Upper lobe of left lung (tissue), 4 donors: ENCODE results near the gene UBE2L3.

Experiments
- CTCF ChIP-seq, 6 experiments: fragments of 450-650 bp in 4 of 6; fragments of 200-600 bp in 2 of 6; sonication (generic) in 2 of 6; IDR thresholded peaks; one replicate each; pipeline ENCODE4 v1.5.1; 2016 to 2019; ENCODE audit warnings: antibody characterized with exemption in 6 of 6
- POLR2A ChIP-seq, 4 donors: fragments of 450-650 bp; IDR thresholded peaks; one replicate each; pipeline ENCODE4 v1.5.1; 2016 to 2017; ENCODE audit warnings: antibody characterized with exemption in 4 of 4, mild to moderate bottlenecking in 2 of 4
- POLR2AphosphoS5 ChIP-seq, 2 donors: sonication (generic); formaldehyde crosslinking; IDR thresholded peaks; one replicate each; pipeline ENCODE4 v1.5.1; 2017; ENCODE audit warnings: antibody characterized with exemption in 2 of 2

GRCh38 chr22:21642584-21643448 is 75.3 kb downstream of the UBE2L3 start:
- peak; percentile 35 to 55 (median 43) for TF ChIP-seq CTCF (IDR thresholded peaks at IDR 0.05)
- TF ChIP-seq POLR2A (IDR thresholded peaks at IDR 0.05), result no peak
- TF ChIP-seq POLR2AphosphoS5 (IDR thresholded peaks at IDR 0.05), result no peak
